RWPE2 (cell line): Measurements from ENCODE around the gene PRSS12.

ENCODE experiments used
- ATAC-seq: fragments of 200-7000 bp; cut with Tn5 transposase; 3 replicates; pipeline ENCODE4 v1.9.1; 2021; ENCODE audit warnings: low read depth
- DNase-seq: peaks from one replicate; pipeline ENCODE4 v3.0.0-alpha.2; 2020; ENCODE audit warnings: low spot score
- H3K27ac ChIP-seq: fragments of 450-650 bp; 2 replicates; pipeline ENCODE4 v1.5.1; 2017; ENCODE audit warnings: mild to moderate bottlenecking; ENCODE audit not compliant: poor library complexity, severe bottlenecking
- H3K27me3 ChIP-seq: fragments of 250-450 bp; sonication (Bioruptor Pico); 2 replicates; pipeline ENCODE4 v1.5.1; 2021; ENCODE audit warnings: mild to moderate bottlenecking, moderate library complexity; ENCODE audit not compliant: insufficient read depth, poor library complexity, severe bottlenecking
- H3K36me3 ChIP-seq: fragments of 250-450 bp; sonication (Bioruptor Pico); 2 replicates; pipeline ENCODE4 v1.5.1; 2020; ENCODE audit warnings: low read depth, mild to moderate bottlenecking, moderate library complexity
- H3K4me1 ChIP-seq: fragments of 250-450 bp; sonication (Bioruptor Pico); 2 replicates; pipeline ENCODE4 v1.5.1; 2021; ENCODE audit warnings: mild to moderate bottlenecking, moderate library complexity; ENCODE audit not compliant: insufficient read depth, poor library complexity, severe bottlenecking
- H3K4me3 ChIP-seq: fragments of 250-450 bp; sonication (Bioruptor Pico); 2 replicates; pipeline ENCODE4 v1.5.1; 2021; ENCODE audit warnings: mild to moderate bottlenecking, moderate library complexity; ENCODE audit not compliant: severe bottlenecking
- H3K9me3 ChIP-seq: fragments of 250-450 bp; sonication (Bioruptor Pico); 2 replicates; pipeline ENCODE4 v1.5.1; 2021; ENCODE audit warnings: mild to moderate bottlenecking, moderate library complexity; ENCODE audit not compliant: severe bottlenecking
- CTCF ChIP-seq: fragments of 450-650 bp; IDR thresholded peaks from one replicate; pipeline ENCODE4 v1.5.1; 2017; ENCODE audit warnings: mild to moderate bottlenecking, moderate library complexity; ENCODE audit not compliant: poor library complexity, severe bottlenecking

PRSS12 gene

GRCh38 chr4:118265312-118266144 lies 87.3 kb downstream of the PRSS12 start:
- no peak for TF ChIP-seq CTCF
- H3K9me3 ChIP-seq, result no peaks in the 10 kb centered on the region
- peak overlapping the region; percentile 43 for H3K4me3 ChIP-seq
- DNase-seq, result no peak
- peak; percentile 73 for ATAC-seq
- H3K27me3 ChIP-seq, result no peaks in the 10 kb centered on the region
- no peak overlapping the region for H3K27ac ChIP-seq
- peaks cover 2% of the 10 kb centered on the region for H3K4me1 ChIP-seq
- no peaks in the 10 kb centered on the region for H3K36me3 ChIP-seq

GRCh38 chr4:118264096-118264495 lies 88.7 kb downstream of the PRSS12 start:
- H3K4me3 ChIP-seq, result no peak overlapping the region
- no peaks in the 10 kb centered on the region for H3K36me3 ChIP-seq
- ATAC-seq, result no peak
- H3K27ac ChIP-seq, result no peak overlapping the region
- peaks cover 4% of the 10 kb centered on the region for H3K4me1 ChIP-seq
- no peak for TF ChIP-seq CTCF
- no peaks in the 10 kb centered on the region for H3K9me3 ChIP-seq
- no peak for DNase-seq
- no peaks in the 10 kb centered on the region for H3K27me3 ChIP-seq

GRCh38 chr4:118260309-118260708 lies 92.5 kb downstream of the PRSS12 start:
- no peak for ATAC-seq

GRCh38 chr4:118259111-118259510 lies 93.7 kb downstream of the PRSS12 start:
- TF ChIP-seq CTCF, result no peak
- no peak overlapping the region for H3K27ac ChIP-seq
- no peaks in the 10 kb centered on the region for H3K27me3 ChIP-seq
- H3K36me3 ChIP-seq, result no peaks in the 10 kb centered on the region
- H3K4me1 ChIP-seq, result peaks cover 4% of the 10 kb centered on the region
- no peaks in the 10 kb centered on the region for H3K9me3 ChIP-seq
- ATAC-seq, result no peak
- no peak overlapping the region for H3K4me3 ChIP-seq
- DNase-seq, result no peak

More at GRCh38 chr4:118260309-118260708, 92.5 kb downstream of the PRSS12 start:
- H3K36me3 ChIP-seq, result no peaks in the 10 kb centered on the region
- DNase-seq, result no peak
- no peak overlapping the region for H3K27ac ChIP-seq
- no peaks in the 10 kb centered on the region for H3K27me3 ChIP-seq
- H3K4me1 ChIP-seq, result peaks cover 4% of the 10 kb centered on the region
- no peak overlapping the region for H3K4me3 ChIP-seq
- H3K9me3 ChIP-seq, result no peaks in the 10 kb centered on the region
- no peak for TF ChIP-seq CTCF

- ATAC-seq (no peak), DNase-seq (no peak)
- H3K27me3 ChIP-seq, result no peaks in the 10 kb centered on the region
- H3K4me3 ChIP-seq, result no peak overlapping the region
- H3K4me1 ChIP-seq, result no peaks in the 10 kb centered on the region
- H3K9me3 ChIP-seq, result no peaks in the 10 kb centered on the region
- TF ChIP-seq CTCF, result no peak
- no peaks in the 10 kb centered on the region for H3K36me3 ChIP-seq
- H3K27ac ChIP-seq, result no peak overlapping the region
These were observed 98.4 kb downstream of the PRSS12 start for GRCh38 chr4:118254368-118254767.
